ENCODE measurements around the gene PCDHA1. TPM values are rescaled to one million over a fixed set of nuclear protein-coding genes. Genes with fewer than 3 reads are reported as not detected.

Gene PCDHA1
- total and polyA plus RNA-seq, 8 donors, result 0.06 to 0.14 (median 0.11) TPM; not detected in 4

- intact Hi-C loops (cut with DNase I), result no loop called here
- H3K9me3 ChIP-seq, result peaks cover 0 to 28% of the 10 kb centered on the region in 2 donors
- no peak overlapping the region for H3K27ac ChIP-seq
- no peaks in the 10 kb centered on the region for H3K4me1 ChIP-seq
- H3K27me3 ChIP-seq, result peaks cover 22 to 91% of the 10 kb centered on the region in 2 donors
- ATAC-seq, result no peak
- TF ChIP-seq, protein P1, sequence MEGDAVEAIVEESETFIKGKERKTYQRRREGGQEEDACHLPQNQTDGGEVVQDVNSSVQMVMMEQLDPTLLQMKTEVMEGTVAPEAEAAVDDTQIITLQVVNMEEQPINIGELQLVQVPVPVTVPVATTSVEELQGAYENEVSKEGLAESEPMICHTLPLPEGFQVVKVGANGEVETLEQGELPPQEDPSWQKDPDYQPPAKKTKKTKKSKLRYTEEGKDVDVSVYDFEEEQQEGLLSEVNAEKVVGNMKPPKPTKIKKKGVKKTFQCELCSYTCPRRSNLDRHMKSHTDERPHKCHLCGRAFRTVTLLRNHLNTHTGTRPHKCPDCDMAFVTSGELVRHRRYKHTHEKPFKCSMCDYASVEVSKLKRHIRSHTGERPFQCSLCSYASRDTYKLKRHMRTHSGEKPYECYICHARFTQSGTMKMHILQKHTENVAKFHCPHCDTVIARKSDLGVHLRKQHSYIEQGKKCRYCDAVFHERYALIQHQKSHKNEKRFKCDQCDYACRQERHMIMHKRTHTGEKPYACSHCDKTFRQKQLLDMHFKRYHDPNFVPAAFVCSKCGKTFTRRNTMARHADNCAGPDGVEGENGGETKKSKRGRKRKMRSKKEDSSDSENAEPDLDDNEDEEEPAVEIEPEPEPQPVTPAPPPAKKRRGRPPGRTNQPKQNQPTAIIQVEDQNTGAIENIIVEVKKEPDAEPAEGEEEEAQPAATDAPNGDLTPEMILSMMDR (IDR thresholded peaks at IDR 0.05), result no peak
- DNase-seq, result no peak
- no peak overlapping the region for H3K4me3 ChIP-seq
- H3K36me3 ChIP-seq, result no peaks in the 10 kb centered on the region
Observed at GRCh38 chr5:140877262-140877581, 91.3 kb downstream of the PCDHA1 start.

DNA sequence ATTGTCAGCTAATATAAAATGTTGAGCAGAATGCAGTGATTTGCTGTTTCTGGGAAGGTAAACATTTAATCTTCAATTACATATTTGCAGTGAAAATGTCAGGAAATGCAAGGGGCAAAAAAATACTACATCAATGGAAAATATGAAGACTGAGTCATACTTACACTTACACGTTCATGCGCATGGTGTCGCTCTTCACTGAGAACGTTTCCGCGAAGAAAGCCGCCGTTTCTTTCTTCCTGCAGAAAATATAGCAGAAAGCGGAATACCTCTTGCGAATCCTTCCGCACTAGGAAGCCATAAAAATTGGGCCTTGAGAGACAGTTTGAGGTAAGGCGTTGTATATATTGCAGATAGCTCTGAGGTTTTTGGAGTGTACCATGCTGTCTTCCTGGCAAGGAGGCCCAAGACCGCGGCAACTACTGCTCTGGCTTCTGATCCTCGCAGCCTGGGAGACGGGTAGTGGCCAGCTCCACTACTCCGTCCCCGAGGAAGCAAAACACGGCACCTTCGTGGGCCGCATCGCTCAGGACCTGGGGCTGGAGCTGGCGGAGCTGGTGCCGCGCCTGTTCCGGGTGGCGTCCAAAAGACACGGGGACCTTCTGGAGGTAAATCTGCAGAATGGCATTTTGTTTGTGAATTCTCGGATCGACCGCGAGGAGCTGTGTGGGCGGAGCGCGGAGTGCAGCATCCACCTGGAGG is 96.1 kb downstream of the PCDHA1 start, which contains the start of gene PCDHA13:
TSS of gene PCDHA13 (plus strand) at position 236 of the 702 bp plus-strand sequence. CDS start at position 381, 145 bp downstream.
- Histone ChIP-seq H3K4me3 (peak within 1 kb of the TSS in 1 of 2 donors; percentile 26), H3K9me3 (peaks cover 0 to 30% of the 10 kb centered on the region in 2 donors), H3K4me1 (no peaks in the 10 kb centered on the region), H3K27ac (no peak within 1 kb of the TSS), H3K36me3 (no peaks in the 10 kb centered on the region), H3K27me3 (peaks cover 3 to 68% of the 10 kb centered on the region in 2 donors)
- peak; percentile 92 for ATAC-seq
- peak in 2 of 4 donors; percentile 4 to 27 for DNase-seq
- TF ChIP-seq, protein P1 (IDR thresholded peaks at IDR 0.05), result peak in 1 of 2 donors; percentile 16
- intact Hi-C loops (cut with DNase I), result loop anchor here in 1 of 2 donors (10.0 kb wide), 1 partner anchor 163 kb away; no protein-coding TSS in a partner anchor

GRCh38 chr5:140882591-140882899 is 96.6 kb downstream of the PCDHA1 start:
- Histone ChIP-seq H3K4me1 (no peaks in the 10 kb centered on the region), H3K27ac (no peak overlapping the region), H3K4me3 (peak overlapping the region in 1 of 2 donors; percentile 26), H3K9me3 (peaks cover 0 to 25% of the 10 kb centered on the region in 2 donors), H3K27me3 (peaks cover 3 to 62% of the 10 kb centered on the region in 2 donors), H3K36me3 (no peaks in the 10 kb centered on the region)
- peak; percentile 82 for ATAC-seq
- TF ChIP-seq, protein P1 (IDR thresholded peaks at IDR 0.05), result no peak
- intact Hi-C loops (cut with DNase I), result loop anchor here in 1 of 2 donors (10.0 kb wide), 1 partner anchor 162 kb away; no protein-coding TSS in a partner anchor
- DNase-seq, result peak in 1 of 4 donors; percentile 2

DNA sequence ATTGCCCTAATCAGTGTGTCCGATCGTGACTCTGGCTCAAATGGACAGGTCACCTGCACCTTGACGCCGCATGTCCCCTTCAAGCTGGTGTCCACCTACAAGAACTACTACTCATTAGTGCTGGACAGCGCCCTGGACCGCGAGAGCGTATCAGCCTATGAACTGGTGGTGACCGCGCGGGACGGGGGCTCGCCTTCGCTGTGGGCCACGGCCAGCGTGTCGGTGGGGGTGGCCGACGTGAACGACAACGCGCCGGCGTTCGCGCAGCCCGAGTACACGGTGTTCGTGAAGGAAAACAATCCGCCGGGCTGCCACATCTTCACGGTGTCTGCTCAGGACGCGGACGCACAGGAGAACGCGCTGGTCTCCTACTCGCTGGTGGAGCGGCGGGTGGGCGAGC is 97.4 kb downstream of the PCDHA1 start:
- Histone ChIP-seq H3K4me1 (no peaks in the 10 kb centered on the region), H3K9me3 (peaks cover 0 to 22% of the 10 kb centered on the region in 2 donors), H3K4me3 (no peak overlapping the region), H3K36me3 (no peaks in the 10 kb centered on the region), H3K27ac (no peak overlapping the region), H3K27me3 (peaks cover 3 to 58% of the 10 kb centered on the region in 2 donors)
- no peak for ATAC-seq
- TF ChIP-seq, protein P1 (IDR thresholded peaks at IDR 0.05), result no peak
- DNase-seq, result no peak
- intact Hi-C loops (cut with DNase I), result loop anchor here in 1 of 2 donors (10.0 kb wide), 1 partner anchor 161 kb away; no protein-coding TSS in a partner anchor

DNA sequence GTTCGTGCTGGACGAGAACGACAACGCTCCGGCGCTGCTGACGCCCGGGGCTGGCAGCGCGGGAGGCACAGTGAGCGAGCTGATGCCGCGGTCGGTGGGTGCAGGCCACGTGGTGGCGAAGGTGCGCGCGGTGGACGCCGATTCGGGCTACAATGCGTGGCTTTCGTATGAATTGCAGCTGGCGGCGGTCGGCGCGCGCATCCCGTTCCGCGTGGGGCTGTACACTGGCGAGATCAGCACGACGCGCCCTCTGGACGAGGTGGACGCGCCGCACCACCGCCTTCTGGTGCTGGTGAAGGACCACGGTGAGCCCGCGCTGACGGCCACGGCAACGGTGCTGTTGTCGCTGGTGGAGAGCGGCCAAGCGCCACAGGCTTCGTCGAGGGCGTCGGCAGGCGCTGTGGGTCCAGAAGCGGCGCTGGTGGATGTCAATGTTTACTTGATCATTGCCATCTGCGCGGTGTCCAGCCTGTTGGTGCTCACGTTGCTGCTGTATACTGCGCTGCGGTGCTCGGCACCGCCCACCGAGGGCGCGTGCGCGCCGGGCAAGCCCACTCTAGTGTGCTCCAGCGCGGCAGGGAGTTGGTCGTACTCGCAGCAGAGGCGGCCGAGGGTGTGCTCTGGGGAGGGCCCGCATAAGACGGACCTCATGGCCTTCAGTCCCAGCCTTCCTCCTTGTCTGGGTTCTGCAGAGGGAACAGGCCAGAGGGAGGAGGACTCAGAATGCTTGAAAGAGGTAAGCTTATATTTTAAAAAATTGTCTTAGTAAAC is 98.2 kb downstream of the PCDHA1 start:
- intact Hi-C loops (cut with DNase I), result loop anchor here in 1 of 2 donors (10.0 kb wide), 1 partner anchor 161 kb away; no protein-coding TSS in a partner anchor
- ATAC-seq, result no peak
- Histone ChIP-seq H3K27ac (no peak overlapping the region), H3K4me3 (no peak overlapping the region), H3K4me1 (no peaks in the 10 kb centered on the region), H3K36me3 (no peaks in the 10 kb centered on the region), H3K9me3 (peaks cover 0 to 22% of the 10 kb centered on the region in 2 donors), H3K27me3 (peaks cover 3 to 51% of the 10 kb centered on the region in 2 donors)
- TF ChIP-seq, protein P1 (IDR thresholded peaks at IDR 0.05), result no peak
- DNase-seq, result no peak

Data from left lung (tissue), 10 donors.